Activated T-cell treated with anti-CD3 and anti-CD28 coated beads, Interleukin-2, amount 50 U/mL, for 1 hour (primary cell): ENCODE data around the gene P2RY14.

Source experiments
- DNase-seq: peaks from one replicate; pipeline ENCODE4 v3.0.0-alpha.2; 2020

P2RY14 gene

GRCh38 chr3:151210676-151211381, 67.5 kb downstream of the P2RY14 start:
- DNase-seq: no peak

DNA sequence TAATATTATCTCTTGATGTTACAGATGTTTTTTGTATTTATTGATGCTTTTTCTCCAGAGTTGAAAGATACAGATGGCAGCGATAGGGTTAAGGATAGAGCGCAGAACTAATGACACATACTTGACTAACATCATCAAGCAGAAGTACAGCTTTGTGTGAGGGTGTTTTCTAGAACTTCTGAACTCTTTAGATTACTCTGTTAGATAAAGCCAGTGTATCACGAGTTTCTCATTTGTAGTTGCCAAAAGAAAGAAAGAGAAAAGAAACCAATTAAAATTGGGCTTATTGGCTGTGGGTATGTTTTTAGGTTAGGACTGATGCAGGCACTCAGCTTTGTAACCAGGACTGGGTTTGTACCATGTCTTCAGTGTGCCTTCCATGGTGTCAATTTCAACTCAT, 68.7 kb downstream of the P2RY14 start:
- no peak for DNase-seq

- DNase-seq: no peak
Observed at GRCh38 chr3:151206201-151206600, 72.1 kb downstream of the P2RY14 start.

DNA sequence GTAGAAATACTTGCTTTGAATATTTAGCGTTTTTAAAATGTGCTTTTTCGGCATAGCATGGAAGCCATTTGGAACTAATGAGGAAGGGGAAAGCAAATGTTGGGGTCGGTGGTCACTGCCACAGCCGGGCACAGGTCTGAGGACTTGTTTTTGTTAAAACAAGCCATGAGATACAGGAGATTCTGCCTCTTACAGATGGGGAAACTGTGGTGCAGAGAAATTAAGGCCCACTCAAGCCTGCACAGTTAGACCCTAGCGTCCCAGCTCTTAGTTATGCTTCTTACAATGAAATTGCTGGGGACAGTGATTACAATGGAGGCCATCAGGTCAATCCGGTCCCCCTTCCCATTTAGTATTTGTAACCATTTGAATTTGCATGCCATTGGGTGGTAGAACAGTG, 72.9 kb downstream of the P2RY14 start:
- DNase-seq: no peak

DNA sequence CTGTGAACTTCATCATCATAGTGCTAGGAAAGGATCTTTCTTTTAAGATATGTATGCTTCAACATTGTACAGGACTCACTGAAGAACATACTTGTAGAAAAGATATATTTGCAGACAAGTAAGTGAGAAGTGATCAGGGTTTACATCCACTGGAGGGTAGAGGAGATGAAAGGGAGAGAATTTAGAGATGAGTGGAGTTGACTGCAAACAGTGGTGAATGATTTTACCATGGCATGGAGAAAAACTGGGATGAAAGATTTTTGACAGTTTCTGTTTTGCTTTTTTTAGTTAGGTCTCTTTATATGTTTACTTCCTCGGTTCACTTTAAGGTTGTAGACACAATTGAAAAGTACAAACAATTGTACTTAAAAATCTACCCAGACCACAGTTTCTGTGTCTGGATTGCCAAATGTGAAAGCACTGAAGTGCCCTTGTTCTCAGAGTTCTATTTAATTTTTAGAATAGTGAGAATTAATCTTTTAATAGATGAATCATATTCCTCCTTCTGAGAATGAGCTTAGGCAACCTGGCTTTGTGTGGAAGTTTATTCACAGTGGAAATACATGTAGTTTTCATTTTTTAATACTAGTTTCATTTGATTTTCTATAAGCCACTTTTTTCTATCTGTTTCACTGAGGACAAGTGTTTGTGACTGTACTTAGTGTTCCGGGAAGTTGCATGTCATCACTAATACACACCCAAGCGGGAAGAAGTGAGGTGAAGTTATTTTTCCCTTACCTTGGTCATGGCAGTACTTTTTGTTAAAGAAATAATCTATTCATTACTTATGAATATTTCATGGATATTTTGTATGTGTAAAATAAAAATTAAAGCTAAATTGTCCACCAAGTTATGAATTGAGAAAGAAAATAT, 73.6 kb downstream of the P2RY14 start:
- no peak for DNase-seq

DNA sequence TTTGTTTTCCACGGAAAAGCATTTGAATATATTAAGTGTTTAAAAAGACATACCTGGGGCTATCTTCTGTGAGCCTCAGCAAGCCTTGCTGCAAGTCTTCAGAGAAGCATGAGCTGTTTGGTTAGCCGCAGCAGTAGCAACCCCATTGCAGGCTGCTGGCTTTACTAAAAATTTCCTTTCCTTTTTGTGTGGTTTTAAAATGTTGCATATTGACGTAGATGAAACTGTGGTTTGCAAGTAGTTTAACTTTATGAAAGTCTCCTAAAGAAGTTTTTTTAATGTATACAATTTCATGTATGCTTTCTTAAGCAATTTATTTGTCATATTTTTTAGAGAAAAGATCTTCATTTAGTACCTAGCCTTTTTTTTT, 75.3 kb downstream of the P2RY14 start, which contains the start of gene GPR171:
Gene GPR171, minus strand, starts transcription at position 166 of the 370 bp plus-strand sequence. CDS start 3,830 bp downstream, outside the sequence.
- peak; percentile 59 for DNase-seq

- DNase-seq: no peak
Observed at GRCh38 chr3:151201051-151201730, 77.2 kb downstream of the P2RY14 start.

GRCh38 chr3:151200586-151200985, 77.8 kb downstream of the P2RY14 start:
- DNase-seq: no peak

DNA sequence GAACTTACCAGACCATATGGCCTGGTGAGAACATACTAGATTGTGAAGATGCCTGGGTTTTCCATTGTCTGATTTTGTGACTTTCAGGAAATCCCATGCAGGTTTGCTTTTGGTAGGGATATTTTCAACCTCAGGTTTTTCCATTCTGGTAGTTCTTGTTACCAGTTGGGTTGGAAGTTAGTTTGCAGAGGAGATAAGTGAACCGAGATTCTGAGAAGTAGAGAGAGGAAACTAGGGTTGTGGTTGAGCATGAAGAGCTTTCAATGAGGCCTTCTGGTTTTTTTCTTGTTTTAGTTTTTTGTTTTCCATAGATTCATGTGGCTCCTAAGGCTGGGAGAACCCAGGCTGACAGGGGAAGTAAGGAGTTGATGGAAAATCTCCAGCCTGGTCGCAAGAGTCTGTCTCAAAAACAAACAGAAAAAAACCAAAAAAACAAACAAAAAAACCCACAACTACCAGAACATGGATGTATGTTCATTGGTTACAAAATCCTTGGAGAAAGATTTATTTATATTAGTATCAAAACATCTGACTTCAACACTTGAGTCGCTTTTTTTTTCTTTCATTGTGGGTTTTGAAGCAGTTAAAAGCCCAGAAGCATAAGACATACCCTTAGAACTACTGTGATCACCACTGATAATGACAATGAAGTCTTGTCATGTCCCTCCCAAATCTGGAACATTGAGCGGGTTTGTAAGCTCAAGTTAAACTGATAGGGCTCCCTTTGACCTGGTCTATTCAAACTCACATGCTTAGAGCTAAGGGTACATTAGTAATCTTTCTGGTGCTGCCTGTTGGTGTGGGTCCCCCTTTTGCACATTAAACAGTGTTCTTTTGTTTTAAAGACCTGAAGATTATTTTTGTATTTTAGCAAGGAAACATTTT, 78.5 kb downstream of the P2RY14 start:
- no peak for DNase-seq

DNA sequence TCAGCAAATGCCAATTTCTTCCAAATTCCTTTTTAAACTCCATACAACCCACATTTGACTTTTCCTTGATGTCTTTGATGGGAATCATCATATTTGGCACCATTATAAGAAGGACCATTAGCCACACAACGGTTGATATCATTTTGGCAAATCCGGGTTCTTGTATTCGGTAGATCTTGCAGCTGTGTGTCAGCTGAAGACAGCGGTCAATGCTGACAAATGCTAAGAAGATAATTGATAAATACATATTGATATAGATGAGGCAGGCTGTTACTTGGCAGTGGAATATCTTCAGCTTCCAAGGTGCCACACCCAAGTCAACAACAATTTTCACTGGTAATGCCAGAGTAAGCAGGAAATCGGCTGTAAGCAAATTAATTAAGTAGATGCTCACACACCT, 79.5 kb downstream of the P2RY14 start:
- DNase-seq: no peak

- no peak for DNase-seq
Observed at GRCh38 chr3:151197981-151198767, 80.2 kb downstream of the P2RY14 start.

DNA sequence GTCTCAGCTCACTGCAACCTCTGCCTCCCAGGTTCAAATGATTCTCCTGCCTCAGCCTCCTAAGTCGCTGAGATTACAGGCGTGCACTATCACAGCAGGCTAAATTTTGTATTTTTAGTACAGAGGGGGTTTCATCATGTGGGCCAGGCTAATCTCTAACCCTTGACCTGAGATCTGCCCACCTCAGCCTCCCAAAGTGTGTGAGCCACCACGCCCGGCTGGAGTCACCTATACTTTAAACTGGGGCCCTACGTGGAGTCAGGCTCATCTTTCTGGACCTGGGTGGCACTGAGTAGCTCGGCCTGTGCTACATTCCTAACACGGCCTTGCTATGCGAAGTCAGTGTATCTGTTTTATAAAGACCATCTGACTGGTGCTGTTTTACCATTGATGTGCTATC, 81.1 kb downstream of the P2RY14 start:
- DNase-seq: no peak

GRCh38 chr3:151196434-151196833, 81.9 kb downstream of the P2RY14 start:
- no peak for DNase-seq

- DNase-seq: no peak
Observed at GRCh38 chr3:151195826-151196225, 82.5 kb downstream of the P2RY14 start.

GRCh38 chr3:151192545-151192944, 85.8 kb downstream of the P2RY14 start:
- DNase-seq: no peak

GRCh38 chr3:151191095-151191494, 87.2 kb downstream of the P2RY14 start:
- DNase-seq: no peak

DNA sequence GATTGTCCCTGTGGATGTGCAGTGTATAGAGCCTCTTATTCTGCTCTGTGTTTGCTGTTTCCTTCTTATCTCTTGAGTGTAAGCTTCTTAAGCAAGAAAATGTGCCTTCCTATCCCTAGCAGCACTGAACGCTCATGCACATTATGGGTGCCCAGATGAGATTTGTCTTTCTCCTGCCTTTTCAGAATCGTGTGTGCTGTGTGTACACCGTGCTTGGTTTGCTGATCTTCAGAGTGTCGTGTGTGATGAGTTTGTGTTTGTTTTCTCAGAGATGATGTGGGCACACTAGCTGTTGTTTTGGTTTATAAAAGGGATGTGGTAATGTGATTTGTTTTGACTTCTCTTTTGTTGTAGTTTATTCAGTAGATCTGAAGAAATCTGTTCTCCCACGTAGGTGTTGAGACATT, 95.1 kb downstream of the P2RY14 start:
- DNase-seq: no peak

DNA sequence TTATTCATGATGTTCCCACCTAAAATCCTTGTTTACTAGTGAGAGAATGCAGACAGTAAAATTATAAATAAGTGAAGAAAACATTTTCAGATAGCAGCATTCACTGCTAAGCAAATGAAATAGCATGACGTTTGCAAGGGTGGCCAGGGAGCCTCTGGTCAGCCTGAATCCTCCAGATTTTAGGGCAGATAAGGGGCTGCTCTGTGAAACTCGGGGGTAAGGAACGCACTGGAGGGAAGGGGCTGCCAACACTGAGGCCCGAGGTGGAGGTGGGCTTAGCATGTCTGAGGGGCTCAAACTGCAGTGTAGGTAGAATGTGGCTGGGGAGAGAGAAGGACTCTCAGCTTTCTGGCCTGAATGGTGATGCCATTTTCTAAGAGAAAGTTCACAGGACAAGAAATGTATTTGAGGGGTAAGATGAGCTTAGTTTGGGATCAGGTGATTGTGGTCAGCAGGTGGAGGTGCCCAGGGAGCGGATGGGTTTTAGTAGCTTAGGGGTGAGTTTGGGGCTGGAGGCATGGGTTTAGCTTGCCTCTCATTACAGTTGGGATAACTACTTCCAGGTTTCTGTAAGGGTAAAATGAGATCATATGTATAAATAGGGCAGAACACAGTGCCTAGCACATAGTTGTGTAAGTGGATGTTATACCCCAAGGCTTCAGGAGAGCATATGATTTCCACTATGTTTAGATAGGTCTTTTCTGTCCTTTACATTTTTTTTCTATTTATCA, 95.8 kb downstream of the P2RY14 start:
- DNase-seq: no peak

- DNase-seq: no peak
Observed at GRCh38 chr3:151178208-151178845, 100.0 kb downstream of the P2RY14 start.

- DNase-seq: no peak
Observed at GRCh38 chr3:151175952-151176351, 102.4 kb downstream of the P2RY14 start.

DNA sequence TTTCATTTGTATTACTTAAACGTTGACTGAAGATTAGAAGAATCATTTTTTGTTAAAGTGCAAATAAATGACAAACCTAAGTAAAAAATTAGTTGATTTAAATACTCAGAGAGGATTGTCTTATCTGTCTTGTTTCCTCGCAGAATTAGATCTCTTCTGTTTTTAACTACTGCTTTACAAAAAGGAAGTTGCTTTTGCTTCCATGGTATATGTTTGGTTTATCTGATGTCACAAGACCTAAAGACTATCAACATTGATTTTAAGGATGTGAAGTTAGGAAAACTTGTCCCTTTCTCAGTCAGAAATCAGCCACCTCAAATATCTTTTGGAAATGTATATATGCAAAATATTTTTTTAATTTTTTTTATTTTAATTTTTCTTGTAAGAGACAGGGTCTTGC, 104.0 kb downstream of the P2RY14 start:
- no peak for DNase-seq
